ENCODE results near the gene RANBP1.

Gene RANBP1

GRCh38 chr22:20171288-20172140, 55.6 kb downstream of the RANBP1 start:
- TF ChIP-seq CTCF (conservative IDR thresholded peaks at IDR 0.05; ENCODE audit: low read length), result no peak
- no peak for TF ChIP-seq EZH2phosphoT487 (IDR thresholded peaks at IDR 0.05; ENCODE audit: borderline replicate concordance)
- Histone ChIP-seq H3K27me3 (ENCODE audit: insufficient read depth, low read length, poor library complexity, severe bottlenecking) (no peaks in the 10 kb centered on the region), H2AFZ (ENCODE audit: low read length) (no peak overlapping the region), H3K36me3 (ENCODE audit: insufficient read depth, low read length) (no peaks in the 10 kb centered on the region), H3F3A (ENCODE audit: low read depth) (no peaks in the 10 kb centered on the region), H3K9me3 (ENCODE audit: insufficient read depth, low read depth, low read length) (no peaks in the 10 kb centered on the region), H3K4me3 (ENCODE audit: low read length, poor library complexity, severe bottlenecking) (no peak overlapping the region), H3K79me2 (ENCODE audit: insufficient read depth, low read length) (no peaks in the 10 kb centered on the region), H3K9me2 (replicated peaks; ENCODE audit: low read depth, low read length) (no peaks in the 10 kb centered on the region), H3K4me2 (ENCODE audit: low read depth, low read length, poor library complexity, severe bottlenecking) (no peak overlapping the region), H3K9ac (ENCODE audit: low read depth, low read length, poor library complexity, severe bottlenecking) (no peak overlapping the region), H4K20me1 (ENCODE audit: insufficient read depth, low read length, poor library complexity, severe bottlenecking) (no peaks in the 10 kb centered on the region), H3K4me1 (ENCODE audit: insufficient read depth, low read length, poor library complexity, severe bottlenecking) (peaks cover 17% of the 10 kb centered on the region)

GRCh38 chr22:20172141-20172613, 56.3 kb downstream of the RANBP1 start:
- no peak overlapping the region for H3K9ac ChIP-seq (ENCODE audit: low read depth, low read length, poor library complexity, severe bottlenecking)
- no peaks in the 10 kb centered on the region for H3K79me2 ChIP-seq (ENCODE audit: insufficient read depth, low read length)
- no peaks in the 10 kb centered on the region for H3K36me3 ChIP-seq (ENCODE audit: insufficient read depth, low read length)
- TF ChIP-seq CTCF (conservative IDR thresholded peaks at IDR 0.05; ENCODE audit: low read length), result no peak
- no peak for TF ChIP-seq EZH2phosphoT487 (IDR thresholded peaks at IDR 0.05; ENCODE audit: borderline replicate concordance)
- H3K4me1 ChIP-seq (ENCODE audit: insufficient read depth, low read length, poor library complexity, severe bottlenecking), result peaks cover 17% of the 10 kb centered on the region
- no peak overlapping the region for H3K4me2 ChIP-seq (ENCODE audit: low read depth, low read length, poor library complexity, severe bottlenecking)
- no peaks in the 10 kb centered on the region for H3K9me3 ChIP-seq (ENCODE audit: insufficient read depth, low read depth, low read length)
- H3K9me2 ChIP-seq (replicated peaks; ENCODE audit: low read depth, low read length), result no peaks in the 10 kb centered on the region
- no peaks in the 10 kb centered on the region for H3K27me3 ChIP-seq (ENCODE audit: insufficient read depth, low read length, poor library complexity, severe bottlenecking)
- H3K4me3 ChIP-seq (ENCODE audit: low read length, poor library complexity, severe bottlenecking), result no peak overlapping the region
- H3F3A ChIP-seq (ENCODE audit: low read depth), result no peaks in the 10 kb centered on the region
- no peak overlapping the region for H2AFZ ChIP-seq (ENCODE audit: low read length)
- H4K20me1 ChIP-seq (ENCODE audit: insufficient read depth, low read length, poor library complexity, severe bottlenecking), result no peaks in the 10 kb centered on the region

- no peaks in the 10 kb centered on the region for H3K9me3 ChIP-seq (ENCODE audit: insufficient read depth, low read depth, low read length)
- no peak overlapping the region for H3K9ac ChIP-seq (ENCODE audit: low read depth, low read length, poor library complexity, severe bottlenecking)
- TF ChIP-seq CTCF (conservative IDR thresholded peaks at IDR 0.05; ENCODE audit: low read length) (no peak), EZH2phosphoT487 (IDR thresholded peaks at IDR 0.05; ENCODE audit: borderline replicate concordance) (no peak)
- H2AFZ ChIP-seq (ENCODE audit: low read length), result no peak overlapping the region
- H3K4me3 ChIP-seq (ENCODE audit: low read length, poor library complexity, severe bottlenecking), result no peak overlapping the region
- H3K79me2 ChIP-seq (ENCODE audit: insufficient read depth, low read length), result no peaks in the 10 kb centered on the region
- H3K36me3 ChIP-seq (ENCODE audit: insufficient read depth, low read length), result no peaks in the 10 kb centered on the region
- no peaks in the 10 kb centered on the region for H3K27me3 ChIP-seq (ENCODE audit: insufficient read depth, low read length, poor library complexity, severe bottlenecking)
- no peaks in the 10 kb centered on the region for H4K20me1 ChIP-seq (ENCODE audit: insufficient read depth, low read length, poor library complexity, severe bottlenecking)
- no peaks in the 10 kb centered on the region for H3F3A ChIP-seq (ENCODE audit: low read depth)
- H3K4me2 ChIP-seq (ENCODE audit: low read depth, low read length, poor library complexity, severe bottlenecking), result no peak overlapping the region
- no peaks in the 10 kb centered on the region for H3K9me2 ChIP-seq (replicated peaks; ENCODE audit: low read depth, low read length)
- peaks cover 17% of the 10 kb centered on the region for H3K4me1 ChIP-seq (ENCODE audit: insufficient read depth, low read length, poor library complexity, severe bottlenecking)
These were observed 57.3 kb downstream of the RANBP1 start for GRCh38 chr22:20173246-20173645.
